ENCODE results near the gene SDE2.

DNA sequence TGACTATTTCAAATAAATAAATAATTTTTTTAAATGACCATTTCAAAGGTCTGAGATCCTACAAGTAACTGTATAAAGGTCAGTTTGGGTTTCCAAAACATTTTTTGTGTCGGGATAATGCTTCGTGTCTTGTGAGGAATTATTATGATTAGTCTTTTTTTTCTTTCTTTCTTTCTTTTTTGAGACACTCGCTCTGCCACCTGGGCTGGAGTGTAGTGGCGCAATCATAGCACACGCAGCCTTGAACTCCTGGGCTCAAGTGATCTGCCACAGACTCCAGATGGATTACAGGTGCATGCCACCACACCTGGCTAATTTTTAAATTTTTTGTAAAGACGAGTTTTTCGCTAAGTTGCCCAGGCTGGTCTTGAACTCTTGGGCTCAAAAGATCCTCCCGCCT, 1.9 kb upstream of the SDE2 start:
- no peak for TF ChIP-seq REST (IDR thresholded peaks at IDR 0.05; ENCODE audit: insufficient read depth in 1 of 2, low read depth in 2 of 2, low read length in 2 of 2)
- no peak for TF ChIP-seq TAF1 (IDR thresholded peaks at IDR 0.05; ENCODE audit: borderline replicate concordance, insufficient read depth, low read length)
- no peak for TF ChIP-seq POLR2AphosphoS5 (IDR thresholded peaks at IDR 0.05; ENCODE audit: low read depth, low read length)
- no peak for TF ChIP-seq SIN3A (IDR thresholded peaks at IDR 0.05; ENCODE audit: borderline replicate concordance, insufficient read depth, low read length)
